Ishikawa (cell line): ENCODE measurements around the gene MMAA.
A peak's percentile ranks its signal among the peaks of the same experiment; 100 is the strongest.

Experiments
- CEBPB ChIP-seq: IDR thresholded peaks from 2 replicates; pipeline ENCODE4 v1.6.1; 2012
- CREB1 ChIP-seq: IDR thresholded peaks from 2 replicates; pipeline ENCODE4 v1.6.1; 2012; ENCODE audit warnings: low read depth
- EGR1 ChIP-seq: IDR thresholded peaks from 2 replicates; pipeline ENCODE4 v1.6.1; 2012
- EP300 ChIP-seq: IDR thresholded peaks from 2 replicates; pipeline ENCODE4 v1.6.1; 2012; ENCODE audit warnings: borderline replicate concordance
- FOXM1 ChIP-seq: IDR thresholded peaks from 2 replicates; pipeline ENCODE4 v1.6.1; 2012; ENCODE audit warnings: low read depth, borderline replicate concordance
- NFIC ChIP-seq: IDR thresholded peaks from 2 replicates; pipeline ENCODE4 v1.6.1; 2012
- RAD21 ChIP-seq: IDR thresholded peaks from 2 replicates; pipeline ENCODE4 v1.6.1; 2012; ENCODE audit warnings: low read depth
- TAF1 ChIP-seq: IDR thresholded peaks from 2 replicates; pipeline ENCODE4 v1.6.1; 2012; ENCODE audit warnings: low read depth, mild to moderate bottlenecking
- TCF12 ChIP-seq: IDR thresholded peaks from 2 replicates; pipeline ENCODE4 v1.6.1; 2012; ENCODE audit warnings: low read depth
- TEAD4 ChIP-seq: IDR thresholded peaks from 2 replicates; pipeline ENCODE4 v1.6.1; 2012
- USF1 ChIP-seq: IDR thresholded peaks from 2 replicates; pipeline ENCODE4 v1.6.1; 2012
- YY1 ChIP-seq: IDR thresholded peaks from 2 replicates; pipeline ENCODE4 v1.6.1; 2012; ENCODE audit warnings: low read depth
- ZBTB7A ChIP-seq: IDR thresholded peaks from 2 replicates; pipeline ENCODE4 v1.6.1; 2012; ENCODE audit warnings: low read depth
- TF ChIP-seq, protein P1 (sequence below): IDR thresholded peaks from 2 replicates; pipeline ENCODE4 v1.6.1; 2012
- TF ChIP-seq, protein P2 (sequence below): IDR thresholded peaks from 2 replicates; pipeline ENCODE4 v1.6.1; 2012; ENCODE audit warnings: low read depth, mild to moderate bottlenecking

The MMAA gene

DNA sequence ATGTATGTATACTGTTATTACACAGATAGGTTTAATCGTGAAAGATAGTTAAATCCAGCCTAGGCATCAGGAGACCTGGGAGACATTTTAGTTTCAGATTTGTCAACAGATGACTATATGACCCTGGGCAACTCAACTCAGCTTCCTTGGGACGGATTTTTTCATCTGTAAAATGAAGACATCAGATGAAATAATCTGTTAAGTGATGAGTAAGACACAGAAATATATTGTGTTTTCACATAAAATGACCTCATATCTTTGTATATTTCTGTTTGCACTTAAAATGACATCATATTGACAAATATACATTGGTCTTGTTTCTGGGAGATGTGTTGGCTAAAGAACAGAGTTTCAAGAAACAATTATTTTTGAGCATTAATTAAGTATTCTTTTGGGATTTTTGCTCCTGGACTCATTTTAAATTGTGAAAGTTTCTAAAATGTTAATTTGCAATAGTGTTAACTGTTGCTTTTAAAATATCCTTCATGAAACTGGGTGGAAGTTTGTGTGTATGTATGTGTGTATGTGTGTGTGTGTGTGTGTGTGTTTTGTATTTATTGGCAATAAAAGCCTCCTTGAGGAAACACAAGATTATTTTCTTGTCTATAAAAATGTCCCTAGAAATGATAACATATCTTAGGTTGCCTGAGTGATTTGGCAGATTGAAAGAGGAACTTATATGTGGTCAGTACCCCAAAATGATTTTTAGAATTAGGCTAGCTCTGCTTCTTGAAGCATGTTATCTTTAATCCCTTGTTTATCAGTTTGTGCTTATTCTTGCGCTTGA, 29.1 kb upstream of the MMAA start:
- TF ChIP-seq, protein P1, sequence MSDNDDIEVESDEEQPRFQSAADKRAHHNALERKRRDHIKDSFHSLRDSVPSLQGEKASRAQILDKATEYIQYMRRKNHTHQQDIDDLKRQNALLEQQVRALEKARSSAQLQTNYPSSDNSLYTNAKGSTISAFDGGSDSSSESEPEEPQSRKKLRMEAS = no peak
- no peak for TF ChIP-seq CEBPB
- no peak for TF ChIP-seq TAF1
- TF ChIP-seq EP300 = no peak
- TF ChIP-seq ZBTB7A = no peak
- TF ChIP-seq TEAD4 = no peak
- TF ChIP-seq NFIC = no peak
- no peak for TF ChIP-seq YY1
- TF ChIP-seq, protein P2, sequence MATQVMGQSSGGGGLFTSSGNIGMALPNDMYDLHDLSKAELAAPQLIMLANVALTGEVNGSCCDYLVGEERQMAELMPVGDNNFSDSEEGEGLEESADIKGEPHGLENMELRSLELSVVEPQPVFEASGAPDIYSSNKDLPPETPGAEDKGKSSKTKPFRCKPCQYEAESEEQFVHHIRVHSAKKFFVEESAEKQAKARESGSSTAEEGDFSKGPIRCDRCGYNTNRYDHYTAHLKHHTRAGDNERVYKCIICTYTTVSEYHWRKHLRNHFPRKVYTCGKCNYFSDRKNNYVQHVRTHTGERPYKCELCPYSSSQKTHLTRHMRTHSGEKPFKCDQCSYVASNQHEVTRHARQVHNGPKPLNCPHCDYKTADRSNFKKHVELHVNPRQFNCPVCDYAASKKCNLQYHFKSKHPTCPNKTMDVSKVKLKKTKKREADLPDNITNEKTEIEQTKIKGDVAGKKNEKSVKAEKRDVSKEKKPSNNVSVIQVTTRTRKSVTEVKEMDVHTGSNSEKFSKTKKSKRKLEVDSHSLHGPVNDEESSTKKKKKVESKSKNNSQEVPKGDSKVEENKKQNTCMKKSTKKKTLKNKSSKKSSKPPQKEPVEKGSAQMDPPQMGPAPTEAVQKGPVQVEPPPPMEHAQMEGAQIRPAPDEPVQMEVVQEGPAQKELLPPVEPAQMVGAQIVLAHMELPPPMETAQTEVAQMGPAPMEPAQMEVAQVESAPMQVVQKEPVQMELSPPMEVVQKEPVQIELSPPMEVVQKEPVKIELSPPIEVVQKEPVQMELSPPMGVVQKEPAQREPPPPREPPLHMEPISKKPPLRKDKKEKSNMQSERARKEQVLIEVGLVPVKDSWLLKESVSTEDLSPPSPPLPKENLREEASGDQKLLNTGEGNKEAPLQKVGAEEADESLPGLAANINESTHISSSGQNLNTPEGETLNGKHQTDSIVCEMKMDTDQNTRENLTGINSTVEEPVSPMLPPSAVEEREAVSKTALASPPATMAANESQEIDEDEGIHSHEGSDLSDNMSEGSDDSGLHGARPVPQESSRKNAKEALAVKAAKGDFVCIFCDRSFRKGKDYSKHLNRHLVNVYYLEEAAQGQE = no peak
- TF ChIP-seq EGR1 = no peak
- no peak for TF ChIP-seq FOXM1
- no peak for TF ChIP-seq USF1
- TF ChIP-seq RAD21 = no peak
- no peak for TF ChIP-seq CREB1
- TF ChIP-seq TCF12 = no peak

GRCh38 chr4:145602129-145602760, 16.9 kb upstream of the MMAA start:
- TF ChIP-seq NFIC = no peak
- TF ChIP-seq EGR1 = no peak
- no peak for TF ChIP-seq EP300
- no peak for TF ChIP-seq YY1
- no peak for TF ChIP-seq TAF1
- no peak for TF ChIP-seq ZBTB7A
- no peak for TF ChIP-seq TCF12
- no peak for TF ChIP-seq RAD21

DNA sequence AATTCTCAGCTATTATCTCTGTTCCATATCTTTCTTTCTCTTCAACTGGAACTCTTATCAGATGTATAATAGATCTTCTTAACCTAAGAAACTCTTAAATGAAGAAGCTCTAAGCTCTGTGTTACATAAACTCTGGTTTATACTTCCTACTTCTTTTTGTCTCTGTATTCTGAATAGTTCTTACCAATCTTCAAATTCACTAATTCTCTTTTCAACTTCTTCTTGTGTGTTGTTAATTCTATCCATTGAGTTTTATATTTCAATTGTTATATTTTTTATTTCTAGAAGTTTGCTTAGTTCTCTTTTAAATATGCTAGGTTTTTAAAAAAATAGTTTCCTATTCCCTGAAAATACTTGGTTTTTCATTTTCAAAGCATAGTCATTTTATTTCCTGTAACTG, 13.2 kb upstream of the MMAA start:
- TF ChIP-seq, protein P2 = no peak
- TF ChIP-seq, protein P1 = no peak
- TF ChIP-seq YY1 (no peak), CREB1 (no peak), ZBTB7A (no peak), USF1 (no peak), TAF1 (no peak), RAD21 (no peak), CEBPB (no peak), TEAD4 (no peak), EGR1 (no peak), NFIC (no peak), EP300 (no peak), TCF12 (no peak), FOXM1 (no peak)

- TF ChIP-seq, protein P1 = no peak
- TF ChIP-seq NFIC (0 out of 2 replicates have a peak, but pooled peaks have one; percentile 5), YY1 (0 out of 2 replicates have a peak, but pooled peaks have one; percentile 45), ZBTB7A (no peak), RAD21 (peak; percentile 88), CEBPB (0 out of 2 replicates have a peak, but pooled peaks have one; percentile 15), EGR1 (no peak), TCF12 (no peak)
Measured at GRCh38 chr4:145609481-145610427, 9.4 kb upstream of the MMAA start.
